SK-N-MC (cell line): ENCODE measurements around the gene LTBP2.

ENCODE experiments used
- DNase-seq: peaks from one replicate; pipeline ENCODE4 v3.0.0-alpha.2; 2011; ENCODE audit warnings: low read depth, low spot score
- H3K27ac ChIP-seq: fragments of 200-600 bp; sonication (generic); 2 replicates; pipeline ENCODE4 v1.5.1; 2016; ENCODE audit warnings: mixed run types
- H3K36me3 ChIP-seq: fragments of 200-600 bp; sonication (generic); 2 replicates; pipeline ENCODE4 v1.6.1; 2017; ENCODE audit warnings: antibody characterized with exemption, low read length, mixed read lengths; ENCODE audit not compliant: insufficient read depth
- H3K4me3 ChIP-seq: fragments of 200-600 bp; sonication (generic); 2 replicates; pipeline ENCODE4 v1.5.1; 2016
- H3K9ac ChIP-seq: fragments of 200-600 bp; sonication (generic); 2 replicates; pipeline ENCODE4 v1.8.0; 2017; ENCODE audit warnings: mixed run types, mixed read lengths; ENCODE audit not compliant: insufficient read length
- H3K9me3 ChIP-seq: fragments of 200-600 bp; sonication (generic); 2 replicates; pipeline ENCODE4 v1.6.1; 2017; ENCODE audit warnings: low read depth, mild to moderate bottlenecking, antibody characterized with exemption, low read length, moderate library complexity, mixed read lengths
- EZH2 ChIP-seq: fragments of 200-600 bp; sonication (generic); IDR thresholded peaks from one replicate; pipeline ENCODE4 v1.6.1; 2017; ENCODE audit warnings: antibody characterized with exemption
- FOXP2 ChIP-seq: optimal IDR thresholded peaks from 2 replicates; pipeline ENCODE3; 2011; ENCODE audit warnings: mild to moderate bottlenecking, moderate library complexity; ENCODE audit not compliant: insufficient read depth; ENCODE audit errors: extremely low read length, control extremely low read depth
- POLR2AphosphoS5 ChIP-seq: IDR thresholded peaks from 2 replicates; pipeline ENCODE4 v1.6.1; 2012; ENCODE audit warnings: mild to moderate bottlenecking, low read depth, low read length, borderline replicate concordance

Gene LTBP2

GRCh38 chr14:74490486-74490885 is 121.6 kb downstream of the LTBP2 start:
- H3K9ac ChIP-seq: no peak overlapping the region
- TF ChIP-seq FOXP2 (no peak), POLR2AphosphoS5 (no peak), EZH2 (no peak)
- no peaks in the 10 kb centered on the region for H3K9me3 ChIP-seq
- no peaks in the 10 kb centered on the region for H3K36me3 ChIP-seq
- no peak for DNase-seq
- no peak overlapping the region for H3K4me3 ChIP-seq
- no peak overlapping the region for H3K27ac ChIP-seq

GRCh38 chr14:74488786-74489397 is 123.1 kb downstream of the LTBP2 start:
- H3K9ac ChIP-seq: no peak overlapping the region
- no peak for TF ChIP-seq POLR2AphosphoS5
- no peak for TF ChIP-seq FOXP2
- no peak for TF ChIP-seq EZH2
- no peaks in the 10 kb centered on the region for H3K9me3 ChIP-seq
- H3K4me3 ChIP-seq: no peak overlapping the region
- DNase-seq: no peak
- no peak overlapping the region for H3K27ac ChIP-seq
- no peaks in the 10 kb centered on the region for H3K36me3 ChIP-seq

GRCh38 chr14:74486164-74486563 is 125.9 kb downstream of the LTBP2 start:
- no peak overlapping the region for H3K27ac ChIP-seq
- H3K4me3 ChIP-seq: no peak overlapping the region
- H3K9me3 ChIP-seq: no peaks in the 10 kb centered on the region
- TF ChIP-seq POLR2AphosphoS5 (no peak), FOXP2 (no peak), EZH2 (no peak)
- H3K36me3 ChIP-seq: peaks cover 2% of the 10 kb centered on the region; the same call in 1 of the 2 replicates
- no peak overlapping the region for H3K9ac ChIP-seq
- DNase-seq: no peak

GRCh38 chr14:74483321-74483720 is 128.7 kb downstream of the LTBP2 start:
- no peaks in the 10 kb centered on the region for H3K9me3 ChIP-seq
- no peak for TF ChIP-seq FOXP2
- TF ChIP-seq EZH2: no peak
- TF ChIP-seq POLR2AphosphoS5: no peak
- H3K4me3 ChIP-seq: no peak overlapping the region
- peaks cover 5% of the 10 kb centered on the region; the same call in 1 of the 2 replicates for H3K36me3 ChIP-seq
- no peak overlapping the region for H3K9ac ChIP-seq
- H3K27ac ChIP-seq: no peak overlapping the region
- DNase-seq: no peak

- Histone ChIP-seq H3K36me3 (peaks cover 5% of the 10 kb centered on the region; the same call in 1 of the 2 replicates), H3K9ac (no peak overlapping the region), H3K4me3 (no peak overlapping the region), H3K9me3 (no peaks in the 10 kb centered on the region), H3K27ac (no peak overlapping the region)
- TF ChIP-seq POLR2AphosphoS5: no peak
- TF ChIP-seq FOXP2: no peak
- no peak for TF ChIP-seq EZH2
- no peak for DNase-seq
Measured at GRCh38 chr14:74482571-74482970, 129.5 kb downstream of the LTBP2 start.

- no peak overlapping the region for H3K9ac ChIP-seq
- no peak overlapping the region for H3K27ac ChIP-seq
- H3K36me3 ChIP-seq: peaks cover 5% of the 10 kb centered on the region; the same call in 1 of the 2 replicates
- DNase-seq: no peak
- H3K4me3 ChIP-seq: no peak overlapping the region
- TF ChIP-seq POLR2AphosphoS5 (no peak), FOXP2 (no peak), EZH2 (no peak)
- H3K9me3 ChIP-seq: no peaks in the 10 kb centered on the region
Measured at GRCh38 chr14:74480046-74480445, 132.0 kb downstream of the LTBP2 start.

- Histone ChIP-seq H3K4me3 (no peak overlapping the region), H3K9ac (no peak overlapping the region), H3K36me3 (peaks cover 5% of the 10 kb centered on the region; the same call in 1 of the 2 replicates), H3K27ac (no peak overlapping the region), H3K9me3 (no peaks in the 10 kb centered on the region)
- no peak for DNase-seq
- TF ChIP-seq EZH2: no peak
- no peak for TF ChIP-seq POLR2AphosphoS5
- no peak for TF ChIP-seq FOXP2
Measured at GRCh38 chr14:74478996-74479635, 132.9 kb downstream of the LTBP2 start.

- Histone ChIP-seq H3K9ac (no peak overlapping the region), H3K36me3 (peaks cover 5% of the 10 kb centered on the region; the same call in 1 of the 2 replicates), H3K4me3 (no peak overlapping the region), H3K9me3 (no peaks in the 10 kb centered on the region), H3K27ac (no peak overlapping the region)
- no peak for DNase-seq
- TF ChIP-seq FOXP2 (no peak), EZH2 (no peak), POLR2AphosphoS5 (no peak)
Measured at GRCh38 chr14:74476607-74477006, 135.4 kb downstream of the LTBP2 start.
